ENCODE measurements around the gene SSTR4. TPM values are rescaled to one million over a fixed set of nuclear protein-coding genes. Genes with fewer than 3 reads are reported as not detected.

Gene SSTR4
- total RNA-seq, 1 donor from 2014 or later: not detected

DNA sequence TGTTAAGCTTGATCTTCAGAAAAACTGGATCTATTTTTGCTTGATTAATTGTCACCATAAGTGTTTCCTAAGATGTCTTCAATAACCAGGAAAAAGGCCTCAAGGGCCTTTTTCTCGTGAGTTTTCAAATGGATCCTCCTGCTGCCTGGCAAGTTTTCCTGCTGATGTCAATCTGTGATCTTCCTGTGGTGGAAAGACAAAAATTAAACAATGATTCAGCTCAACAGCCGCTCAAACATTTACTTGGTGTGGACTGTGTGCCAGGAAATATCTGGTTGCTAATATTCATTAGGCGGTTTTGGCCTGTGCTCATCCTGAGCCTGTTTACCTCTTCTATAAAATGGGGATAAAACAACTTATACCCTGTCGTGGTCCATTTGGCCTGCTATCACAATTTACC, 35.4 kb upstream of the SSTR4 start:
- Histone ChIP-seq H3K27me3 (ENCODE audit: control insufficient read depth, insufficient read depth, low read length) (no peaks in the 10 kb centered on the region), H3K4me3 (ENCODE audit: low read depth, low read length) (no peak overlapping the region), H3K36me3 (ENCODE audit: control insufficient read depth, insufficient read depth, low read length) (no peaks in the 10 kb centered on the region)
- DNase-seq (ENCODE audit: low read depth): no peak
- TF ChIP-seq, protein P1, sequence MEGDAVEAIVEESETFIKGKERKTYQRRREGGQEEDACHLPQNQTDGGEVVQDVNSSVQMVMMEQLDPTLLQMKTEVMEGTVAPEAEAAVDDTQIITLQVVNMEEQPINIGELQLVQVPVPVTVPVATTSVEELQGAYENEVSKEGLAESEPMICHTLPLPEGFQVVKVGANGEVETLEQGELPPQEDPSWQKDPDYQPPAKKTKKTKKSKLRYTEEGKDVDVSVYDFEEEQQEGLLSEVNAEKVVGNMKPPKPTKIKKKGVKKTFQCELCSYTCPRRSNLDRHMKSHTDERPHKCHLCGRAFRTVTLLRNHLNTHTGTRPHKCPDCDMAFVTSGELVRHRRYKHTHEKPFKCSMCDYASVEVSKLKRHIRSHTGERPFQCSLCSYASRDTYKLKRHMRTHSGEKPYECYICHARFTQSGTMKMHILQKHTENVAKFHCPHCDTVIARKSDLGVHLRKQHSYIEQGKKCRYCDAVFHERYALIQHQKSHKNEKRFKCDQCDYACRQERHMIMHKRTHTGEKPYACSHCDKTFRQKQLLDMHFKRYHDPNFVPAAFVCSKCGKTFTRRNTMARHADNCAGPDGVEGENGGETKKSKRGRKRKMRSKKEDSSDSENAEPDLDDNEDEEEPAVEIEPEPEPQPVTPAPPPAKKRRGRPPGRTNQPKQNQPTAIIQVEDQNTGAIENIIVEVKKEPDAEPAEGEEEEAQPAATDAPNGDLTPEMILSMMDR (IDR thresholded peaks at IDR 0.05; ENCODE audit: insufficient read depth, low read length, poor library complexity, severe bottlenecking): no peak

DNA sequence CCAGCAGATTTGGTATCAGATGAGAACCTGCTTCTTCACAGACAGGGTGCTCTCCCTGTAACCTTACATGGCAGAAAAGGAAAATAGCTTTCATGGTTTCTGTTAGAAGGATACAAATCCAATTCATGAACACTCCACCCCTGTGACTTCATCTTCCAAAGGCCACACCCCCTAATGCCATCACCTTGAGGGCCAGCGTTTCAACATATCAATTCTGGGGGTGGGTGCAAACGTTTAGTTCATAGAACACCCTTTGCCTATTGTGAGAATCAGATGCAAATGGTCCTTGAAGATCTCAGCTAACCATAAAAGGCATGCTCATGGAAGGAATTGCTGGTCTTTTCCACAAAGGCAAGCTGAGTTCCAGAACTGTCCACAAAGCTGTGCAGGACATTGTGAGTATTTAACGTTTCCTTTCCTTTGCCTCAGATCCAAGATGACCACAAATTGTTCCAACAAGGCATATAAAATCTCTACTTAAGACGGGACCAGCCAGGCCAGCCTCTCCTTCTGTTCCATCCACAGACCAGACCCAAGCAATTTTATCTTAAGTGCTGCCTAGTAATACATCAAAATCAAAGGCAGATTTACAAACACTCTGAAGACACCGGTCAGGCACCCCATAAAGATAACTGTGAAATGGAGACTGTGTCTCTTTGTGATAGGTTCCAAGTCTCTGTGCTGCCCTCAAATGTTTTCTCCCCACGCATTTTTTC, 34.7 kb upstream of the SSTR4 start:
- no peak for DNase-seq (ENCODE audit: low read depth)
- Histone ChIP-seq H3K4me3 (ENCODE audit: low read depth, low read length) (no peak overlapping the region), H3K27me3 (ENCODE audit: control insufficient read depth, insufficient read depth, low read length) (no peaks in the 10 kb centered on the region), H3K36me3 (ENCODE audit: control insufficient read depth, insufficient read depth, low read length) (no peaks in the 10 kb centered on the region)
- TF ChIP-seq, protein P1 (IDR thresholded peaks at IDR 0.05; ENCODE audit: insufficient read depth, low read length, poor library complexity, severe bottlenecking): no peak

DNA sequence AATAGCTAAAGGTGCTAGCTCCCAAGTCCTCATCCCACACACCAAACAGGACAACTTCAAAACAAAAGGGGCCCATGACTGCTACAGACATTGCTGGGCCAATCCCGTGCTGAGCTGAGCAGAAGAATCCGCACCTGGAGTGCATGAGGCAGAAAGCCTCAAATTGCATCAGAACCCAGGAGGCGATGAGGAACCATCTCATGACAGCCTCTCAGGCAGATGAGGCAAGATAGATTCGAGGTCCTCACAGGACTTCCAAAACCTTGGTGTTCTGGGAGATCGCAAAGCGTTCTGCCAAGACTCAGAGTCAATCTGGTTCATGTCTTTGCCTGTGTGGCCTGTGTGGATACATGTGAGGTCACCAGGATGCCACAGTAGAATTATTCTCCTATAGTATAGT, 32.8 kb upstream of the SSTR4 start:
- H3K27me3 ChIP-seq (ENCODE audit: control insufficient read depth, insufficient read depth, low read length): no peaks in the 10 kb centered on the region
- no peak overlapping the region for H3K4me3 ChIP-seq (ENCODE audit: low read depth, low read length)
- no peaks in the 10 kb centered on the region for H3K36me3 ChIP-seq (ENCODE audit: control insufficient read depth, insufficient read depth, low read length)
- no peak for DNase-seq (ENCODE audit: low read depth)
- TF ChIP-seq, protein P1 (IDR thresholded peaks at IDR 0.05; ENCODE audit: insufficient read depth, low read length, poor library complexity, severe bottlenecking): no peak

DNA sequence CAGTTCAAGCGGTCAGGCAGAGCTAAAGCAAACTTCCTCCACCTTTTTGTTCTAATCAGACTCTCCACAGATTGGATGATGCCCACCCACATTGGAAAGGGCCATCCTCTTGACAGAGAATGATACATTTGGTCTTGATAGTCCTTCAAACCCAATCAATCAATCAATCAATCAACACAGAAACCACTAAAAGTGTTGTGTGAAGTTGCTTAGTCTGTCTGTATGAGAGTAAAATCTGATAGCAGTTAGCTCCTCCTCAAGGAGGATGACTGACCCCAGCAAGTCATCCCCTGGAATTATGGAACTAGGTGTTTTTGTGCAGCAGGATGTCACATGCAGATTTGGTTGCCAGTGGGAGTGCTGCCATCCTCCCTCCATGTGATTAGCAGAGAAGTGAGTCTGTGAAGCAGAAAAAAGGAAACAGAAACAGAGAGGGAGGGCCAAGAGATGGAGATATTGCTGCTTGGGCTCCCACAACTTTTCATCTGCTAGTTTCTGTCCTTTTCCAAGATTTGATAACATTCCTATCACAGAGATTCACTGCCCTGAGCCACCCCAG, 32.0 kb upstream of the SSTR4 start:
- DNase-seq (ENCODE audit: low read depth): no peak
- H3K36me3 ChIP-seq (ENCODE audit: control insufficient read depth, insufficient read depth, low read length): no peaks in the 10 kb centered on the region
- H3K4me3 ChIP-seq (ENCODE audit: low read depth, low read length): no peak overlapping the region
- TF ChIP-seq, protein P1 (IDR thresholded peaks at IDR 0.05; ENCODE audit: insufficient read depth, low read length, poor library complexity, severe bottlenecking): no peak
- no peaks in the 10 kb centered on the region for H3K27me3 ChIP-seq (ENCODE audit: control insufficient read depth, insufficient read depth, low read length)

DNA sequence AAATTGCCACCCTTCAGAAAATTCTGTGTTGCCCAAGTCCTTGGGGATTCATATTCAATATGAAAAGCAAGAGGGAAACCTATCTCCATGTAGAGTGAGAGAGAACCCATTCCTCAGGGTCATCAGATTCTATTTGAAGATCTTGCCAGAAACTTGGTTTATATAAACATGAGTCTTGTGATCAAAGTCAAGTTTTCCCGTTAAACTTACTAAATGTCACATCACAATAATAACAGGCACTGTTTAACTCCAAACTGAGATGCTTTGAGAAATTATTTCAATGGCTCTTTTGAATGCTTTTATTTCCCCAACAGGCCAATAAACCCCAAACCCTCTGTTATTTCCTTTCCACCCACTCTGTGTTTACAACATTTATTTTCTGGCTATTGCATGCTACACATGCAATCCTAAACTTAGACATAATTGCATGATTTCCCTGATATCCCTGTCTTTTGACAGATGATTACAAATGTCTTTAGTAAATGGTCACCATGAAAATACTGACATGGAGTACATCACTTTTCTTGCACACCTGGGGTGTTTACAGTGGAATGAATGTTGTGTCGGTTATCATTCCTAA, 31.1 kb upstream of the SSTR4 start:
- TF ChIP-seq, protein P1 (IDR thresholded peaks at IDR 0.05; ENCODE audit: insufficient read depth, low read length, poor library complexity, severe bottlenecking): no peak
- no peak overlapping the region for H3K4me3 ChIP-seq (ENCODE audit: low read depth, low read length)
- H3K36me3 ChIP-seq (ENCODE audit: control insufficient read depth, insufficient read depth, low read length): no peaks in the 10 kb centered on the region
- no peak for DNase-seq (ENCODE audit: low read depth)
- no peaks in the 10 kb centered on the region for H3K27me3 ChIP-seq (ENCODE audit: control insufficient read depth, insufficient read depth, low read length)

All from kidney epithelial cell (primary cell).